GM12873 (cell line): ENCODE data around the gene INSIG2.

ENCODE experiments used
- TF ChIP-seq, protein P1 (sequence below): IDR thresholded peaks from 2 replicates; pipeline ENCODE4 v1.5.1; 2012; ENCODE audit warnings: low read depth, mild to moderate bottlenecking, moderate library complexity, low read length, control low read depth; ENCODE audit not compliant: insufficient read depth; ENCODE audit errors: missing control alignments

INSIG2 gene

DNA sequence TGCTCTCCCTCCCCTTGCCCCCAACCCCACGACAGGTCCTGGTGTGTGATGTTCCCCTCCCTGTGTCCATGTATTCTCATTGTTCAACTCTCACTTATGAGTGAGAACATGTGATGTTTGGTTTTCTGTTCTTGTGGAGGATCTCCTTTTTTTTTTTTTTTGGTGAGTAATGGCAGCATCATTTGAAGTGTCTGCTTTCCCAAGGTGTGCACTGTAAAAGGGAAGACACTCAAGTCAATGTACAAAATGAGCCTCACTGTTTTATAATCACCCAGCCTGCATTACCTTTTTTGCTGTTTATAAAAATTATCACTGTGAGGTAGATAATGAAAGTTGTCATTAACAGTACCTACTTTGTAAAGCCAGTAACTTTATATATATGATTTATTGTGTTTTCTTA is 56.9 kb downstream of the INSIG2 start:
- TF ChIP-seq, protein P1, sequence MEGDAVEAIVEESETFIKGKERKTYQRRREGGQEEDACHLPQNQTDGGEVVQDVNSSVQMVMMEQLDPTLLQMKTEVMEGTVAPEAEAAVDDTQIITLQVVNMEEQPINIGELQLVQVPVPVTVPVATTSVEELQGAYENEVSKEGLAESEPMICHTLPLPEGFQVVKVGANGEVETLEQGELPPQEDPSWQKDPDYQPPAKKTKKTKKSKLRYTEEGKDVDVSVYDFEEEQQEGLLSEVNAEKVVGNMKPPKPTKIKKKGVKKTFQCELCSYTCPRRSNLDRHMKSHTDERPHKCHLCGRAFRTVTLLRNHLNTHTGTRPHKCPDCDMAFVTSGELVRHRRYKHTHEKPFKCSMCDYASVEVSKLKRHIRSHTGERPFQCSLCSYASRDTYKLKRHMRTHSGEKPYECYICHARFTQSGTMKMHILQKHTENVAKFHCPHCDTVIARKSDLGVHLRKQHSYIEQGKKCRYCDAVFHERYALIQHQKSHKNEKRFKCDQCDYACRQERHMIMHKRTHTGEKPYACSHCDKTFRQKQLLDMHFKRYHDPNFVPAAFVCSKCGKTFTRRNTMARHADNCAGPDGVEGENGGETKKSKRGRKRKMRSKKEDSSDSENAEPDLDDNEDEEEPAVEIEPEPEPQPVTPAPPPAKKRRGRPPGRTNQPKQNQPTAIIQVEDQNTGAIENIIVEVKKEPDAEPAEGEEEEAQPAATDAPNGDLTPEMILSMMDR = no peak

GRCh38 chr2:118145806-118146205 is 57.5 kb downstream of the INSIG2 start:
- TF ChIP-seq, protein P1 = no peak

DNA sequence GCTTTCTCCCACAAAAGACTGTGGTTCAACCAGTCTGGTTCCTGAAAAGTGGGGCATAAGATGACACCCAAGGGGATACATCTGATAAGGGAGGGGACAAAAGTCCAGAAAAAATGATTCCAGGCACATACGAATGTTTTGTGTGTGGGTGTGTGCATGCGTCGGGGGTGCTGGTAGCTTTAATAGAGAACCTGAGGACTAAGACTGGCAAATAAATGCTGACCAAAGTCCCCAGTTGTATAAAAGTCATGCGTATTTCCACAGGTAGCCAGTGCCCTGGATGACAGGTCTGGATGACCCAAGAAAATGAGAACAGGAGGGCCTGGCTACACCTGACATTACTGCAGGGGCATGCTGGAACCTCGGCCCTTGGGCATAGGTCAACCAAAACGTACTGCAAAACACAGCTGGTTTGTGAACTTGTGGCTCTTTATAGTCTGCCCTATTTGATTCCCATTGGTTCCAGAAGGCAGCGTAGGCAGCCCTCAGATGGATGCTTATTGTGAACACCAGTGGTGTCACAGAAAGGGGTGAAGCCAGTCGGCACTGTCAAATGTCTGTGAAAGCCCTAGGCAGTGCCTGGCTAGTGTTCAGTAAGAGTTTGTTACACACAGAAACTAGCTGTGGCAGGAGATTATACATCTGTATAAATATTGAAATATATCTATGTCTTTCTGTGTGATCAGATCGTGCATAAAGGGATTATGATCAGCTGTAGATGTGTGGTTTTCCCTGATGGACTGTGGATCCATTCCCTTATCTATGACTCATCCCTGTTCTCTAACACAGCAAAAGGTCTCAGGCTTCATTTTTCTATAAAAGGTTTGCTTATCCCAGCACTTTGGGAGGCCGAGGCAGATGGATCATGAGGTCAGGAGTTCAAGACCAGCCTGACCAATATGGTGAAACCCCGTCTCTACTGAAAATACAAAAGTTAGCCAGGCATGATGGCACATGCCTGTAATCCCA is 58.3 kb downstream of the INSIG2 start:
- TF ChIP-seq, protein P1 = no peak

DNA sequence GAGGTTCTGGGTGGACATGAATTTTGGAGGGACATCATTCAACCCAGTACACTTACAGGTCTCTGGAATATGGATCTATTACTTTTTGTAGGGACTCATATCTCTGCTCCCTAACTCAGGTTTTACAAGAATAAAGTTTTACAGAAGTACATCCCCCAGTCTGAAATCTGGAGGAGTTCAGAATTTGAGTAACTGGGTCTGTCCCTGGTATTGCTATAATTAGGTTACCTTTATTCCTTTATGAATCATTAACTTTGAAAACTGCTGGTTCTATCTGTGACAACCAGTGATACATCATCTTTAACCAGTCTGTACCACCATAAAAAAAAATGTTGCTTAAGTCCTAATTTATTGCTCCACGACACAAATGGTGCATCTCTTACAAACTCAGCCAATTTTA is 59.9 kb downstream of the INSIG2 start:
- TF ChIP-seq, protein P1 = no peak

- TF ChIP-seq, protein P1 = peak; percentile 22
Measured at GRCh38 chr2:118148809-118149208, 60.5 kb downstream of the INSIG2 start.

DNA sequence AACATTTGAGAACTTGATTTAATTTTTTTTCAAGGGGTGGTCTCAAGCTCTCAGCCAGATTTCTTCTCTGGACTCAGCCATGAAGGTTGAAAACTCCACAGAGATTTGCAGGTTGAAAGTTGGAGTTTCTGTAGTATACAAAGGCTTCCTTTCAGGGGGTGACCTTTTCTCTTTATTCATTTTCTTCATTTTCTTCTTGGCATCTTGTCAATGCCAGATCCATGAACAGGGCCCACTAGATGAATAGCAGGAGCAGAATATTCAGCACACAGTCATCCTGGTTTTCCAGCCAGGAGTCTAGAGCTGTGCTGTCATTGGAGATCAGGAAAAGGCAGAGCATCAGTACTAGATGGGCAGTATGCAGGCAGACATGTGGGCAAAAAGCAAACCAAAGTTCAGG is 62.0 kb downstream of the INSIG2 start:
- TF ChIP-seq, protein P1 = no peak

- TF ChIP-seq, protein P1 = no peak
Measured at GRCh38 chr2:118151831-118152230, 63.6 kb downstream of the INSIG2 start.
